H1 (cell line): ENCODE measurements around the gene PTPRE. TPM values are rescaled to one million over a fixed set of nuclear protein-coding genes. Genes with fewer than 3 reads are reported as not detected.

Source experiments
- CHD1 ChIP-seq: IDR thresholded peaks from 2 replicates; pipeline ENCODE4 v1.6.1; 2012; ENCODE audit warnings: low read depth, low read length, improper control_type of control experiment
- HDAC2 ChIP-seq, 2 experiments: fragments of 300-600 bp in 1 of 2; sonication (generic) in 1 of 2; IDR thresholded peaks; 2 replicates each; pipeline ENCODE4 v1.6.1; 2011 to 2012; ENCODE audit warnings: low read depth in 2 of 2, low read length in 2 of 2, mild to moderate bottlenecking in 2 of 2, moderate library complexity in 2 of 2, borderline replicate concordance in 1 of 2, inconsistent platforms in 1 of 2
- KDM1A ChIP-seq: fragments of 200-600, 300-600 bp; sonication (generic); IDR thresholded peaks from 2 replicates; pipeline ENCODE4 v1.7.1; 2016; ENCODE audit warnings: mild to moderate bottlenecking, low read length, borderline replicate concordance
- KDM4A ChIP-seq: IDR thresholded peaks from one replicate; pipeline ENCODE4 v1.7.1; 2012; ENCODE audit warnings: low read depth, mild to moderate bottlenecking, moderate library complexity, low read length, inconsistent platforms; ENCODE audit not compliant: severe bottlenecking
- POLR2AphosphoS5 ChIP-seq: IDR thresholded peaks from 2 replicates; pipeline ENCODE4 v1.6.1; 2011; ENCODE audit warnings: low read depth, low read length
- POU5F1 ChIP-seq: IDR thresholded peaks from 2 replicates; pipeline ENCODE4 v1.6.1; 2011; ENCODE audit warnings: low read depth, mild to moderate bottlenecking, low read length, moderate library complexity
- YY1 ChIP-seq: IDR thresholded peaks from 2 replicates; pipeline ENCODE4 v1.6.1; 2011; ENCODE audit warnings: low read depth, mild to moderate bottlenecking, low read length
- polyA plus RNA-seq, 7 experiments: library from polyadenylated mRNA; depleted of rRNA in 3 of 7; stranded (reverse) in 5 of 7; unstranded in 2 of 7; fragments of >200 nt in 5 of 7; fragments of 200-250 nt in 2 of 7; gene quantifications; 1 replicate in 5 of 7; 2 replicates in 1 of 7; 4 replicates in 1 of 7; pipeline versions ENCODE4 v1.2.1 to v1.2.3, GENCODE V29; 2011 to 2013; ENCODE audit warnings: missing spikeins in 2 of 7, mixed read lengths in 2 of 7
- total RNA-seq: library from RNA; stranded (reverse); fragmentation: NEBNext Ultra II Directional; extraction: Animal tissue kit (Norgen Biotek cat#: 25700); gene quantifications from 2 replicates; pipeline ENCODE4 v1.2.1, GENCODE V29; 2021
- TF ChIP-seq, protein P1 (sequence below): IDR thresholded peaks from 2 replicates; pipeline ENCODE4 v1.6.1; 2012; ENCODE audit warnings: low read length, inconsistent platforms

PTPRE gene
- total and polyA plus RNA-seq, 2 of the 8 experiments (the other 6 are each of a cell fraction or from before 2014, with no cell fraction given) = 0.33 to 0.54 TPM

- TF ChIP-seq, protein P1, sequence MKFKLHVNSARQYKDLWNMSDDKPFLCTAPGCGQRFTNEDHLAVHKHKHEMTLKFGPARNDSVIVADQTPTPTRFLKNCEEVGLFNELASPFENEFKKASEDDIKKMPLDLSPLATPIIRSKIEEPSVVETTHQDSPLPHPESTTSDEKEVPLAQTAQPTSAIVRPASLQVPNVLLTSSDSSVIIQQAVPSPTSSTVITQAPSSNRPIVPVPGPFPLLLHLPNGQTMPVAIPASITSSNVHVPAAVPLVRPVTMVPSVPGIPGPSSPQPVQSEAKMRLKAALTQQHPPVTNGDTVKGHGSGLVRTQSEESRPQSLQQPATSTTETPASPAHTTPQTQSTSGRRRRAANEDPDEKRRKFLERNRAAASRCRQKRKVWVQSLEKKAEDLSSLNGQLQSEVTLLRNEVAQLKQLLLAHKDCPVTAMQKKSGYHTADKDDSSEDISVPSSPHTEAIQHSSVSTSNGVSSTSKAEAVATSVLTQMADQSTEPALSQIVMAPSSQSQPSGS = no peak
- no peak for TF ChIP-seq POLR2AphosphoS5
- no peak for TF ChIP-seq HDAC2 (IDR thresholded peaks at IDR 0.05; ENCODE audit: borderline replicate concordance in 1 of 2, low read depth in 2 of 2, low read length in 2 of 2)
- TF ChIP-seq CHD1 = no peak
- TF ChIP-seq KDM1A = no peak
- TF ChIP-seq KDM4A = no peak
- no peak for TF ChIP-seq POU5F1
- TF ChIP-seq YY1 = no peak
Measured at GRCh38 chr10:128111696-128112095, 204.8 kb downstream of the PTPRE start (continued).
